GM12872 (cell line): ENCODE data around the gene RIPOR3.

Experiments
- CTCF ChIP-seq: IDR thresholded peaks from 3 replicates; pipeline ENCODE4 v1.5.1; 2011; ENCODE audit warnings: low read depth, mild to moderate bottlenecking, low read length, moderate library complexity; ENCODE audit not compliant: insufficient read depth

RIPOR3 gene

GRCh38 chr20:50607850-50608749 is 83.2 kb downstream of the RIPOR3 start:
- no peak for TF ChIP-seq CTCF

- no peak for TF ChIP-seq CTCF
These were observed 83.9 kb downstream of the RIPOR3 start for GRCh38 chr20:50607436-50607835.

DNA sequence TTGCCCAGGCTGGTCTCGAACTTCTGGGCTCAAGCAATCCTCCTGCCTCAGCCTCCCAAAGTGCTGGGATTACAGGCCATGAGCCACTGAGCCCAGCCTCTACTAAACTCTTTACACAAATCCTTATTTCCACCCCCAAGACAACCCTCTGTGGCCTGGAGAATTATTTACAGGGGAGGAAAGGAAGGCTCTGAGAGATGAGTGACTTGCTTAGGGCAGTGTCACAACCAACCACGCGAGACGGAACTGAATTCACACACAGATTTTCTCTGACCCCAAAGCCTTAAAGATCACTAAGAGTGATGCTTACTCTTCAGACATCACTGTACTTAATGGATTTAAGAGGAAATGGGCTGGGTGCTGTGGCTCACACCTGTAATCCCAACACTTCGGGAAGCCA is 86.2 kb downstream of the RIPOR3 start:
- no peak for TF ChIP-seq CTCF

DNA sequence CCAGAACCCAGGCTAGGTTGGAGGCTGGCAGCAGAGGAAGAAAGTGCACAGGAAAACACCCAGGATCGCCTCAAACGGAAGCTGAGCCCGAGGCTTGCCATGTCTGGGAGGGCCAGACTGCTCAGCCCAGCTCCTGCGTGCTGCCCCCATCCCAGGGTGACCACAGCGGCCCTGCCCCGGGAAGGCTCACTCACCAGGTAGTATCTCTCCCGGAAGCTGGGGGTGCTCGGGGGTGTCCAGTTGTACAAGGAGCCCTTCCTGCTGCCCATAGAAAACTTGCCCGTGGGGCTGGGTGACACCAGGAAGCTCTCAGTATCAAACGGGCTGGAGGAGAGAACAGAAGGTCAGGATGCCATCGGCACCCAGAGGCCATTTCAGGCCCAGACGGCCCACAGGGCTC is 86.9 kb downstream of the RIPOR3 start:
- no peak for TF ChIP-seq CTCF

GRCh38 chr20:50602432-50603088 is 88.8 kb downstream of the RIPOR3 start:
- TF ChIP-seq CTCF = no peak

GRCh38 chr20:50601511-50602431 is 89.6 kb downstream of the RIPOR3 start:
- TF ChIP-seq CTCF = no peak
